Fibroblast of pulmonary artery (primary cell): ENCODE data around the gene SPSB3.

Experiments used
- DNase-seq: peaks from one replicate; pipeline ENCODE4 v3.0.0-alpha.2; 2010; ENCODE audit warnings: low read depth
- H3K4me3 ChIP-seq: replicated peaks from 2 replicates; pipeline ENCODE4 v1.5.1; 2011; ENCODE audit warnings: low read depth, mild to moderate bottlenecking, control low read depth, low read length, moderate library complexity
- TF ChIP-seq, protein P1 (sequence below): IDR thresholded peaks from 2 replicates; pipeline ENCODE4 v1.5.1; 2011; ENCODE audit warnings: mild to moderate bottlenecking, control low read depth, low read length, inconsistent platforms; ENCODE audit errors: missing control alignments

The SPSB3 gene

DNA sequence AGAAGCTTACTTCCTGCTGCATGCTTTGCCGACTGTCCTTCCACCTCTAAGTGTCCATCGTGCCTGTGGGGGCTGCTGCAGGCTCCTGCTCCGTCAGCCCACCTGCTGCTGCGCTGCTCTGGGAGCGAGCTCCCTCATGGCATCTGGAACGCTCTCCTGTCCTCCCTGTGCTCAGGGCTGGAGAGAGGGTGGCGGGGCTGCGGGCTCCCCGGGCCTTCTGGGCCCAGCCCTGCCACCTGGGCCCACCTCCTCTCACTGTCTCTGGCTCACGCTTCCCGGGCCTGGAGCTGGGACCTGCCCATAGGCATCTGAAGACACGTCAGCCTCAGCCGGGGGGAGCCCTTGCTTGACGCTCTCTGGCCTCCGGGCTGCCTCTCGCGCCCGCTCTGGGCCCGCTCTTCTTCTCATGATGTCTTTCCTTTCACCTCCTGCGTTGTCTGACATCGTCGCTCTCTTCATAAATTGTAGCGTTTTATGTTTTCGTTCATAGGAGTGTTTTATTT, 38.0 kb downstream of the SPSB3 start:
- DNase-seq = no peak
- H3K4me3 ChIP-seq = no peak overlapping the region
- TF ChIP-seq, protein P1, sequence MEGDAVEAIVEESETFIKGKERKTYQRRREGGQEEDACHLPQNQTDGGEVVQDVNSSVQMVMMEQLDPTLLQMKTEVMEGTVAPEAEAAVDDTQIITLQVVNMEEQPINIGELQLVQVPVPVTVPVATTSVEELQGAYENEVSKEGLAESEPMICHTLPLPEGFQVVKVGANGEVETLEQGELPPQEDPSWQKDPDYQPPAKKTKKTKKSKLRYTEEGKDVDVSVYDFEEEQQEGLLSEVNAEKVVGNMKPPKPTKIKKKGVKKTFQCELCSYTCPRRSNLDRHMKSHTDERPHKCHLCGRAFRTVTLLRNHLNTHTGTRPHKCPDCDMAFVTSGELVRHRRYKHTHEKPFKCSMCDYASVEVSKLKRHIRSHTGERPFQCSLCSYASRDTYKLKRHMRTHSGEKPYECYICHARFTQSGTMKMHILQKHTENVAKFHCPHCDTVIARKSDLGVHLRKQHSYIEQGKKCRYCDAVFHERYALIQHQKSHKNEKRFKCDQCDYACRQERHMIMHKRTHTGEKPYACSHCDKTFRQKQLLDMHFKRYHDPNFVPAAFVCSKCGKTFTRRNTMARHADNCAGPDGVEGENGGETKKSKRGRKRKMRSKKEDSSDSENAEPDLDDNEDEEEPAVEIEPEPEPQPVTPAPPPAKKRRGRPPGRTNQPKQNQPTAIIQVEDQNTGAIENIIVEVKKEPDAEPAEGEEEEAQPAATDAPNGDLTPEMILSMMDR = no peak

DNA sequence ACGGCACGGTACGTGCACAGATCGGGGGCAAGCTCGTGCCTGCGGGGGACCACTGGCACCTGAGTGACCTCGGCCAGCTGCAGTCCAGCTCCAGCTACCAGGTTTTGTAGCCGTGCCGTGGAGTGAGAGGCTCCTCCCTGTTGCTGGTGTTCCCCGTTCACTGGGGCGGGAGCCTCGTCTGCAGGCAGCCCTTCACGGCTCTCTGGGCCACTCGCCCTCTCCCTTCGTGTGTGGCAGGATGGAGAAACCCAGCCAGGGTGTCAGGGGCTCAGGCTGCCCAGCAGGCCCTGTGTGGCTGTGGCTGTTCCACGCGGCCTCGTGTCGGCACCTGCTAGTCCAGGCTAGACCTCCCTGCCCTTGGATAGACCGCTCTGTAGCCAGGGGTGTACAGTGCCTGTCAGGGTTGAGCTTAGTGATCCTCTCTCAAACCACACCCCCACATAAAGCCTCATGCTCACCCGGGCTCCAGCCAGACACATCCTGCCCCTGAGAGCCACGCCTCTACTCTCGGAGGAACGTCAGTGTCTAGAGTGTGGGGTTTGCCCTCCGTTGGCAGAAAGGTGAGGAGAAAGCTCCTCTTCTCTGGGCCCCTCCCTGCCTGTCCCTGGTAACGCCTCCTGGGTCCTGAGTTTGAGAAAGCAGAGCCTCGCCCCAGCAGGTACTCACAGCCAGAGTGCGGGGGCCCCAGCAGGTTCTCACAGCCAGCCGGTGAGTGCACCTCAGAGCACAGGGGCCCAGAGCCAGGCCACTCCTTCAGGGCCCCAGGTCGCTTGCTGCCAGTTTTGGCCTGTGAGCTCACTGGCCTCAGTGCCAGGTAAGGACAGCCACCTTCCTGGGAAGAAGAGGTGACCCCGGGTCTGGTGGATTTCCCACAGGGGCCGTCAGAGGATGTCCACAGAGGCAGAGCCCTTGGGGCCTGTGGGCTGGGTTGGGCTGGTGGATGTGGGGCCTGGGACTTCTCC, 38.7 kb downstream of the SPSB3 start:
- DNase-seq = no peak
- no peak overlapping the region for H3K4me3 ChIP-seq
- TF ChIP-seq, protein P1 = no peak

DNA sequence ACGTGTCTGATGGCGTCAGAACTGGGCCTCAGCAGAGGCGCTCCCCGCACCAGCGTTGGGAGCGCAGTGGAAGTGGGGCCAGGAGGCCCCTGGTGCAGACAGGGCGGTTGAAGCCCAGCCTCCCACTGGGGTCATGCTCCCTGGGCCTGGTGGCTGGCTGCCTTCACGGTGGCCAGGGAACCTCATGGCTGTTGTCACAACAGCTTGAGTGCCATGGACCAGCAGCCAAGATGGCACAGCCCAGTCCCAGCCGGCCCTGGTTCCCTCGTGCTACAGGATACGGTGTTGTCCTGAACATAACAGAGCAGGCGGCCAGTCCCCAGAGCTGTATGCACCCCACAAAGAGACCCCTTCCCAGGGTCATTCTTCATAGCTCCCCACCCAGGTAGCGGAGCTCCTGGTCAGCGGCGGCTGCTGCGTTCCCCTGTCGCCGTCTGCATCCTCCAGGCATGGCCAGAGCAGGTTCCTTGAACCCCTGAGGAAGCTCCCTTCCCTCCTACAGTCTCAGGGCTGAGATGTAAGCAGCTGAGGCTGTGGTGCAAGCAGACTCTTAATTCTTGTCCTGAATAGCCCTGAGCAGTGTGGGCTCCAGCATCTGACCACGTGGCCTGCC, 40.7 kb downstream of the SPSB3 start:
- H3K4me3 ChIP-seq = no peak overlapping the region
- TF ChIP-seq, protein P1 = no peak
- DNase-seq = no peak

DNA sequence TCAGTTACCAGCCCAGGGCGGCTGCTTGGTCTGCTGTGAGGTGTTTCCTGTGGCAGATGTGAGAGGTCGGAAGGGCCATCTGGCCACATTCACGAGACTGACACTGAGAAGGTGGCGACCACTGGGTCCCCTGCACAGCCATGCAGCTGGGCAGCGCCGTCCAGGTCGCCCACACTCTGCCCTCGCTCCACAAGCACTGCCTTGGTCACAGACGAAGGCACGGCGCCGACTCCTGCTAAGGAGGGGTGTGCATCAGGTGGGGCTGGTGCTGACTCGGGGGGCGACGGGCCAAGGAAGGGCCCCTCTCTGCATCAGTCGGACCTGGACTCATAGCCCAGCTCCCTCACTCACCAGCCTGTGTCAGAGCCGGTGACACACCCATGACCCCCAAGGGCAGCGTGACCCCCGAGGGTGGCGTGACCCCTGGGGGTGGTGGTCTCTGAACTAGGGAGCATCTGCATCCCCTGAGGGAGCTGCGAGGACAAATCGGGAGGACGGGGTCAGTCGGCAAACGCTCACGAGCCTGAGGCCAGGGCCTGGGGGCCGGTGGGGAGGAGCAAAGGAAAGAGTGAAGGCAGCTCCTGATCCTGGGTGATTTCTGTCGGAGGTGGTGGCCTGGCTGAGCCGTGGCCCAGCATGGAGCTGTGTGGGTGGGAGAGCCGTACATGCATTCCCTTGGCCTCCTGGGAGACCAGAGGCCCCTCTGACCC, 41.4 kb downstream of the SPSB3 start:
- no peak overlapping the region for H3K4me3 ChIP-seq
- TF ChIP-seq, protein P1 = no peak
- no peak for DNase-seq

DNA sequence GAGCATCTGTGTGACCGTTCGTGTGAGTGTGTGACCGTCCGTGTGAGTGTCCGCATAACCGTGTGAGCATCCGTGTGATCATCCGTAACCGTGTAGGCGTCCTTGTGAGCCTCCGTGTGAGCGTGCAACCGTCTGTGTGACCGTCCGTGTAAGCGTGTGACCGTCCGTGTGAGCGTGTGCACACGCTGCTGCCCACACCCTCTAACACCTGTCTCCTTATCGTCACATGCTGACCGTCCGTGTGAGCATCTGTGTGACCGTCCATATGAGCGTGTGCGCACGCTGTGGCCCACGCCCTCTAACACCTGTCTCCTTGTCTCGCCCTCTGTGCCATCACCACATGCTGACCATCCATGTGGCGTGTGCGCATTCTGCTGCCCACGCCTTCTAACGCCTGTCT, 42.1 kb downstream of the SPSB3 start:
- TF ChIP-seq, protein P1 = no peak
- no peak overlapping the region for H3K4me3 ChIP-seq
- DNase-seq = no peak

DNA sequence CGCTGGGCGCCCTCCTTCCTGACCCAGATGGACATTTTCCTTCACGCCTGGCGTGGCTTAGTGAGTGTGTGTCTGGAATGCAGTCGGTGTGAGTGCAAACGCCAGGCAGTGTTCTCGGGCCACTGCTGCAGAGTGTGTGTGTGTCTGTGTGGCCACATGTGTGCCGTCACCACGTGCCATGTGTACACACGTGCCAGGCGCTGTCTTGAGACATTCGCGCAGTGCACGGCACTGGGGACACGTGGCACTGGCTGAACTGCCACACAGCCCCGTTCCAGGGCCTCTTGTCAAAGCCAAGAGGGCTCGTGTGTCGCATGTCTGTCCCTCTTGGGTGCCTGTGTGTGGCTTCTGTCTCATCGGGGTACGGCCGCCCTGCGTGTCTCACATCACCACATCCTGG, 47.6 kb downstream of the SPSB3 start:
- no peak overlapping the region for H3K4me3 ChIP-seq
- TF ChIP-seq, protein P1 = no peak

More for the DNA sequence above, 47.6 kb downstream of the SPSB3 start:
- DNase-seq = no peak
